ENCODE results near the gene SULF2.

Gene SULF2

DNA sequence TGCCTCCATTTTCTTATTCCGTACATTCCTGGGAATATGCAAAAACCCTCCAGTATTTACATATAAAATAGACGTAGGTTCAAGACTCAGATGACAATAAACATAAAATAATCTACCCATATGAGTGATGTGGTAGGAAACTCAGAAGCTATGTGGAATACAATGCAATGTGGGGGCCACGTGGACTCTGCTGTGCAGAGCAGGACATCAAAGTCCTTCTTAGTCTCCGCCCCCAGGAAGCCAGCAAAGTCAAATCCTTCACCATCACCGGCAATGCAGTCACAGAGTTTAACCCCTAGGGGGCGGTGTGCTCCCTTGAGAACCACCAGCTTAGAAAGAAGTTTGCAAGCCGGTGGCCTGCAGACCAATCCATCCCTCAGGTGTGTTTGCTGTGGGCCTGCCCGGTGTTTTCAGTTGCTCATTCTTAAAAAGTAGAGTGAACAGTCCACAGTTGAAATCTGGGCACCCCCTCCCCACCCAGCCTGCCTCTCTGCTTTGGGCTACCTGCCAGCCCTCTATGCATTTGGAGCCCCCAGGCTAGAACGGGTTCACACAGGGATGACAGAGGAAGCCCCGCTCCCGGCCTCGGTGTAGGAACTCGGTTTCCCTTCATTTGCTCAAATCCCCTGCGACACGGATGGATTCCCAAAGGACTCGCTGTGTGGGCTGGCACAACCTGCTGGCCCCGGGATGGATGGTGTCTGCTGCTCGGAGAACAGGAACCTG, 59.9 kb downstream of the SULF2 start:
- H3K9ac ChIP-seq (ENCODE audit: low read depth, low read length), result no peak overlapping the region
- H3K27me3 ChIP-seq (ENCODE audit: insufficient read depth, low read length), result no peaks in the 10 kb centered on the region
- H3K4me1 ChIP-seq (ENCODE audit: insufficient read depth, low read length), result no peaks in the 10 kb centered on the region; the same call in 1 of the 2 replicates
- H3K9me3 ChIP-seq (ENCODE audit: insufficient read depth, low read depth, low read length), result no peaks in the 10 kb centered on the region
- no peak overlapping the region for H3K27ac ChIP-seq (ENCODE audit: low read length)
- H3K36me3 ChIP-seq (ENCODE audit: insufficient read depth, low read depth, low read length), result no peaks in the 10 kb centered on the region
- H3K4me3 ChIP-seq (ENCODE audit: low read length), result no peak overlapping the region

DNA sequence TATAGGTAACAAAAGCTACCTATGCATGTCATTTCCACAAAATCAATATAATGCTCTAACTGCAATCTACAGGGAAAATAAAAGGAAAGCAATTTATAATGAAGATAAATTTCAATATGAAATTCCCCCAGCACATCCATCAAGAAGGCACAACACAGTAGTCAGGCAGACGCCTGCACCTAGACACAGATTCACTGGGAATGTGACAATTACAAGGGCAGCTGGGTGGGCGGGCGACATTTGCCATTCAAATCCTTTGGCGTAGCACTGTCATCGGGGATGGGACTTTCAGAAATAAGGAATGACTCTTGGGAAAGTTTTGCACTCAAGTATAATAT, 60.4 kb downstream of the SULF2 start:
- Histone ChIP-seq H3K9ac (ENCODE audit: low read depth, low read length) (no peak overlapping the region), H3K27ac (ENCODE audit: low read length) (no peak overlapping the region), H3K4me3 (ENCODE audit: low read length) (no peak overlapping the region)

DNA sequence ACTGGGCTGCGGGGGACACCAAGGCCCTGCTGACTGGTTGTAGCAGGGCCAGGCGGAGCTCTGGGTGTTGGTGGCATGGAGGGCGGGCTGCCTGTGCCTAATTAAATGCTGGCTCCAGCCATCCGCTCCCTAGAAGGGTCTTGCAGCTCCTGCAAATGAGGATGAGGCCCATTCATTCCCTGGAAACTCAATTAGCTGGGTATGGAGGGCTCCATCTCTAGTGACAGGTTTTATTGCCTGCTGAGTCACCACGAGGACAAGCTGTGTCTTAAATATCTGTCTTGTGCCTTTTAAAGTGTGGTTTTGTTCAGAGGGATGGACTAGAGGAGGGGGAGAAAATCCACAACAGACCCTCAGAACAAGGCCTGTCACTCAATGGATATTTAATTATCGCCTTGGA, 60.9 kb downstream of the SULF2 start:
- no peaks in the 10 kb centered on the region; the same call in 1 of the 2 replicates for H3K4me1 ChIP-seq (ENCODE audit: insufficient read depth, low read length)
- H3K36me3 ChIP-seq (ENCODE audit: insufficient read depth, low read depth, low read length), result no peaks in the 10 kb centered on the region
- H3K4me3 ChIP-seq (ENCODE audit: low read length), result no peak overlapping the region
- no peak overlapping the region for H3K27ac ChIP-seq (ENCODE audit: low read length)
- H3K9me3 ChIP-seq (ENCODE audit: insufficient read depth, low read depth, low read length), result no peaks in the 10 kb centered on the region
- no peak overlapping the region for H3K9ac ChIP-seq (ENCODE audit: low read depth, low read length)
- H3K27me3 ChIP-seq (ENCODE audit: insufficient read depth, low read length), result no peaks in the 10 kb centered on the region

More for the DNA sequence above, 60.4 kb downstream of the SULF2 start:
- Histone ChIP-seq H3K9me3 (ENCODE audit: insufficient read depth, low read depth, low read length) (no peaks in the 10 kb centered on the region), H3K4me1 (ENCODE audit: insufficient read depth, low read length) (no peaks in the 10 kb centered on the region; the same call in 1 of the 2 replicates), H3K36me3 (ENCODE audit: insufficient read depth, low read depth, low read length) (no peaks in the 10 kb centered on the region), H3K27me3 (ENCODE audit: insufficient read depth, low read length) (no peaks in the 10 kb centered on the region)

DNA sequence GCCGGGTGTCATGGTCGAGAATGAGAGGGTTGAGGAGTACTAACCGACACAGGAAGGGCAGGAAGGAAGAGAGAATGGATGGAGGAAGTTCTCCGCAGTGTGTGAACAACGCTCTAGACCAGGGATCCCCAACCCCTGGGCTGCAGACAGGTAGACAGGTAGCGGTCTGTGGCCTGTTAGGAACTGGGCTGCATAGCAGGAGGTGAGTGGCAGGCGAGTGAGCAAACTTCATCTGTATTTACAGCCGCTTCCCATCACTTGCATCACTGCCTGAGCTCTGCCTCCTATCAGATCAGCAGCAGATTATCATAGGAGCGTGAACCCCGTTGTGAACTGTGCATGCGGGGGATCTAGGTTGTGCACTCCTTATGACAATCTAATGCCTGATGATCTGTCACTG, 62.0 kb downstream of the SULF2 start:
- H3K4me1 ChIP-seq (ENCODE audit: insufficient read depth, low read length), result no peaks in the 10 kb centered on the region; the same call in 1 of the 2 replicates
- H3K27ac ChIP-seq (ENCODE audit: low read length), result no peak overlapping the region
- H3K4me3 ChIP-seq (ENCODE audit: low read length), result no peak overlapping the region
- no peaks in the 10 kb centered on the region for H3K9me3 ChIP-seq (ENCODE audit: insufficient read depth, low read depth, low read length)
- no peak overlapping the region for H3K9ac ChIP-seq (ENCODE audit: low read depth, low read length)
- no peaks in the 10 kb centered on the region for H3K36me3 ChIP-seq (ENCODE audit: insufficient read depth, low read depth, low read length)
- H3K27me3 ChIP-seq (ENCODE audit: insufficient read depth, low read length), result no peaks in the 10 kb centered on the region

DNA sequence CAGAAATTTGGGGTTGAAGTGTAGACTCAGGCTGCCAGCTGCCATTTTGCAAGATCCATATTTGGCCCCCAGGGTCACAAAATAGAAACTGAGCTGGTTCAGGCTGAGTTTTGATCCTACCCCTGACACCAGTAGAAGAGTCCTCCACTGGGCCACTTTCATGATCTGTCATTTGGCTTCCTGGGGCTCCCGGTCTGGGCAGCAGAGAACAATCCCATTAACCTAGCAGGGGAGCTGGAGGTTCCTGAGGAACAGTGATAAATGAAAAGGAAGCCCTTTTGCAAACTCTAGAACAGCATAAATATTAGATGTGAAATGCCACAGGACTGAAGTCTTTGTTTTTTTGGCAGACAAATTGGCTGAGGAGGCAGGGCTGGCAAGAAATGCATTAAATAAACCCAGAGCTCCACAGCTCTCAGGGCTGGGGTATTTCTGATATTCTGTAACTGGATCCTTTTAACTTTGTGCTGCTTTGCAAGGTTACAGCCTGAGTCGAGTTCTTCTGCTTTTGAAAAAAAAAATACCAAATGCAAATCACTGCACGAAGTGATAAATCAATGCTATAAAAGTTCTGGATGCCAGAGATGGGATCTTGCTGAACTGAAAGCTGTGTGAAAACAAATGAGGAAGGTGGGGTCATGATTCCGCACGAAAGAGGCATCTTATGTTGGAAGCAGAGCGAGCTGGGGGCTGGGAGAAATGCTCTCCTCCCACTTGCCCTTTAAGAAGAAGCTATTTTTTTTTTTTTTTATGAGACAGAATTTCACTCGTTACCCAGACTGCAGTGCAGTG, 64.4 kb downstream of the SULF2 start:
- H3K27me3 ChIP-seq (ENCODE audit: insufficient read depth, low read length), result no peaks in the 10 kb centered on the region
- no peaks in the 10 kb centered on the region for H3K36me3 ChIP-seq (ENCODE audit: insufficient read depth, low read depth, low read length)
- H3K4me3 ChIP-seq (ENCODE audit: low read length), result no peak overlapping the region
- no peaks in the 10 kb centered on the region for H3K9me3 ChIP-seq (ENCODE audit: insufficient read depth, low read depth, low read length)
- no peaks in the 10 kb centered on the region; the same call in 1 of the 2 replicates for H3K4me1 ChIP-seq (ENCODE audit: insufficient read depth, low read length)
- H3K9ac ChIP-seq (ENCODE audit: low read depth, low read length), result no peak overlapping the region
- no peak overlapping the region for H3K27ac ChIP-seq (ENCODE audit: low read length)

DNA sequence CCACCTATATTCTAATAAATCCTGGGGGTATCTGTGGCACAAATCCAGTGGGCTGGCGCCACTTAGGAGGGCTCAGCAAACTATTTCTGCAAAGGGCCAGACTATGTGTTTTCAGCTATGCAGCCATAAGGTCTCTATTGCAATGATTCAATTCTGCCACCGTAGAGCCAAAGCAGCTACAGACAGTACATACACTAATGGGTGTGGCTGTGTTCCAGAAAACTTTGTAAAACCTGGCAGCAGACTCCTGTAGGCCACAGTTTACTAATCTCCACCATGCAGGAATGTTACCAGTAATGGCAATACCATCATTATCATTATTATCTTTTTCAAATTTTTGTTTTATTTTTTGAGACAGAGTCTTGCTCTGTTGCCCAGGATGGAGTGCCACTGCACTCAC, 65.7 kb downstream of the SULF2 start:
- H3K4me3 ChIP-seq (ENCODE audit: low read length), result no peak overlapping the region
- H3K27ac ChIP-seq (ENCODE audit: low read length), result no peak overlapping the region
- no peaks in the 10 kb centered on the region; the same call in 1 of the 2 replicates for H3K4me1 ChIP-seq (ENCODE audit: insufficient read depth, low read length)
- no peaks in the 10 kb centered on the region for H3K36me3 ChIP-seq (ENCODE audit: insufficient read depth, low read depth, low read length)
- no peaks in the 10 kb centered on the region for H3K9me3 ChIP-seq (ENCODE audit: insufficient read depth, low read depth, low read length)
- no peak overlapping the region for H3K9ac ChIP-seq (ENCODE audit: low read depth, low read length)
- H3K27me3 ChIP-seq (ENCODE audit: insufficient read depth, low read length), result no peaks in the 10 kb centered on the region

DNA sequence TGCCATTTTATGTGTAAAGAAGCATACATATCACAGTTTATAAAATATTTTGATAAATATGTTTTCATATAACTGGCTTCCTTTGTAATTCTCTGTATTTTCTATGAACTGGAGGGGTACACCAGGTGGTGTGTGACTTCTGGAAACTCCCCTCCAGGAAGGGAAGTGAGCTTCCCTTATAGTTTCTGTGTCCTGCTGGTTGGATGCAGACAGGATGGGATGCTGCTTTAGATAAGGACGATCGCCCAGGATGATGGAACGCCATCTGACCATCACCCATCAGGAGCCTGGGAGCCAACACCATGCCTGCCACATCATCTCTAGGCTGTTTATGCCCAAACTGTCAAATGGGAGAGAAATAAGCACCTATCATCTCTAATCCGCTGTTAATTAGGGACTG, 66.1 kb downstream of the SULF2 start:
- no peak overlapping the region for H3K4me3 ChIP-seq (ENCODE audit: low read length)
- H3K27me3 ChIP-seq (ENCODE audit: insufficient read depth, low read length), result no peaks in the 10 kb centered on the region
- no peaks in the 10 kb centered on the region for H3K36me3 ChIP-seq (ENCODE audit: insufficient read depth, low read depth, low read length)
- no peaks in the 10 kb centered on the region for H3K9me3 ChIP-seq (ENCODE audit: insufficient read depth, low read depth, low read length)
- no peak overlapping the region for H3K9ac ChIP-seq (ENCODE audit: low read depth, low read length)
- no peak overlapping the region for H3K27ac ChIP-seq (ENCODE audit: low read length)
- H3K4me1 ChIP-seq (ENCODE audit: insufficient read depth, low read length), result no peaks in the 10 kb centered on the region; the same call in 1 of the 2 replicates

DNA sequence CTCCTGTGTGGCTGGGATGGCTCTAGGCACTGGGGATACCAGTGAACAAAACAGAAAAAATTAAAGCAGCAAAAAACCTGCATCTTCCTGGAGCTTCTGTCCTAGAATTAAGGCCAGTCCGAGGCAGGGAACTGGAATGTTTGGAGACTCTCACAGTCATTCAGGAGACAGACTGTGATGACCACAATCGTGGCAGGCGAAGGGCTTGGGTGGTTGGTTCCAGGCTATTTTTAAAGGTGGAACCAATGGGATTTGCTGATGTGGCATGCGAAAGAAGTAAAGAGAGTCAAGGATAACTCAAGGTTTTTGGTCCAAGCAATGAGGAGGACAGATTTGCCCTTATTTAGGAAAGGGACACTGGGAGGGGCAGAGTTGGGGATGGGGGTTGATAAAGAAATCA, 66.9 kb downstream of the SULF2 start:
- Histone ChIP-seq H3K9me3 (ENCODE audit: insufficient read depth, low read depth, low read length) (no peaks in the 10 kb centered on the region), H3K4me1 (ENCODE audit: insufficient read depth, low read length) (no peaks in the 10 kb centered on the region; the same call in 1 of the 2 replicates), H3K27ac (ENCODE audit: low read length) (no peak overlapping the region), H3K27me3 (ENCODE audit: insufficient read depth, low read length) (no peaks in the 10 kb centered on the region), H3K4me3 (ENCODE audit: low read length) (no peak overlapping the region), H3K36me3 (ENCODE audit: insufficient read depth, low read depth, low read length) (no peaks in the 10 kb centered on the region), H3K9ac (ENCODE audit: low read depth, low read length) (no peak overlapping the region)

DNA sequence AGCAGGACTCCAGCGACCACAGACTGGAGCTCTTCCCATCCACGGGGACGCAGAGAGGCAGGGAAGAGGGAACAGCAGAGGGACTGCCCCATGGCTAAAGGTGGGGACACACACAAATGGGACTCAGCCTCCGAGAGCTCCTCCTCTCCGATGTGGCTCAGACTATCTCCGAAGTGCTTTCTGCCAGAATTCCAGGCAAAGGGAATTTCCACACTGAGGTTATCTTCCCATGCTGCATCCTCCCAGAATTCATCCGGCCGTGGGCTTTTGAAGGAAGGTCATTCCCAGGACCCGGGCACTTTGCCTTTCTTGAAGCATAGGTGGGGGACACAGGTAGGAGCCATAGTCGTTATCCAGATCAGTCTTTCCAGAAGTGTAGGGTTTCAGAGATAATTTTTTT, 67.9 kb downstream of the SULF2 start:
- Histone ChIP-seq H3K4me1 (ENCODE audit: insufficient read depth, low read length) (no peaks in the 10 kb centered on the region; the same call in 1 of the 2 replicates), H3K27ac (ENCODE audit: low read length) (no peak overlapping the region), H3K27me3 (ENCODE audit: insufficient read depth, low read length) (no peaks in the 10 kb centered on the region), H3K9ac (ENCODE audit: low read depth, low read length) (no peak overlapping the region), H3K4me3 (ENCODE audit: low read length) (no peak overlapping the region), H3K36me3 (ENCODE audit: insufficient read depth, low read depth, low read length) (no peaks in the 10 kb centered on the region), H3K9me3 (ENCODE audit: insufficient read depth, low read depth, low read length) (no peaks in the 10 kb centered on the region)

DNA sequence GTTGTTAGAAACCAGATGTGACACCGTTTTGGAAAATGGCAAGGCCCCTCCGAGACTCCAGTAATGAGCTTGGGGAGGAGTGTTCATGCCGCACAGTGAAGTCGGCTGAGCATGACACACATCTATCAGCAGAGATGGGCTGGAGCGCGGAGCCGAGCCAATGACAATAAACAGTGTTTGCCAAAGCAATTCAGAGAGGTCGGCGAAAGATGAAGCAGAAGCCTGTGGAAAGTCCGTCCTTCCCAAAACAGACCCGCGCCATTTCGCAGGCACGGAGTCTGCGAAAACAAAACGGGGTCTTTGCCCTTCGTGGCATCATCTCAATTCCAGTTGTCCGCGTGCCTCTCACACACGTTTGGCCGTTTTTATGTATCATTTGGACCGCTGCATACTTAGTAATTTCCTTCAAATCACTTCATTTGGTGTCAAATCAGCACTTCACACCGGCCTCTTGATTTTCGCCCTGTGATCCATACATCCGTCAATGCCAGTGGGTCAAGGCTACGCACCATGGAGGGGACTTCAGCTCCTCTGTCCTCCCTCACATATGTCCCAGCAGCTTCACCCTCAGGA, 71.3 kb downstream of the SULF2 start:
- Histone ChIP-seq H3K27me3 (ENCODE audit: insufficient read depth, low read length) (no peaks in the 10 kb centered on the region), H3K4me1 (ENCODE audit: insufficient read depth, low read length) (no peaks in the 10 kb centered on the region), H3K27ac (ENCODE audit: low read length) (no peak overlapping the region), H3K9ac (ENCODE audit: low read depth, low read length) (no peak overlapping the region), H3K4me3 (ENCODE audit: low read length) (no peak overlapping the region), H3K9me3 (ENCODE audit: insufficient read depth, low read depth, low read length) (no peaks in the 10 kb centered on the region), H3K36me3 (ENCODE audit: insufficient read depth, low read depth, low read length) (no peaks in the 10 kb centered on the region; the same call in 1 of the 2 replicates)

DNA sequence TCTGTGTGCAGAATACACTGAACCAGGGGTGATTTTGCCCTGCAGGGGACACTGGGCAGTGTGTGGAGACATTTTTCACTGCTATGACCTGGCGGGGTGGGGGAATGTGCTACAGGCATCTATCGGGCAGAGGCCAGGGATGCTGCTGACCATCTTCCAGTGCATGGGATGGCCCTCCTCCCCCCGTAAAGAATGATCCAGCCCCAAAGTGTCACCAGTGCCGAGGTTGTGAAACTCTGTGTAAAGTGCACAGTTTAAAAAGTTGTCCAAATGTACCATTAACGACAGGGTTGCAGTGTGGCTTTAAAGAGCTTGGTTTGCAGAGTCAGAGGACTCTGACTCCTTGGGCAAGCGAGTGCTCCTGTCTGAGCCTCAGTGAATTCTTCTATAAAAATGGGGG, 72.1 kb downstream of the SULF2 start:
- Histone ChIP-seq H3K4me1 (ENCODE audit: insufficient read depth, low read length) (no peaks in the 10 kb centered on the region), H3K36me3 (ENCODE audit: insufficient read depth, low read depth, low read length) (no peaks in the 10 kb centered on the region; the same call in 1 of the 2 replicates), H3K9me3 (ENCODE audit: insufficient read depth, low read depth, low read length) (no peaks in the 10 kb centered on the region), H3K27ac (ENCODE audit: low read length) (no peak overlapping the region), H3K27me3 (ENCODE audit: insufficient read depth, low read length) (no peaks in the 10 kb centered on the region), H3K9ac (ENCODE audit: low read depth, low read length) (no peak overlapping the region), H3K4me3 (ENCODE audit: low read length) (no peak overlapping the region)

Data from iPS-20b (cell line).